ENCODE results near the gene TBC1D2. TPM values are rescaled to one million over a fixed set of nuclear protein-coding genes. Genes with fewer than 3 reads are reported as not detected.

TBC1D2 gene
- 8.8 to 12.7 TPM (median 10.5 TPM) in 5 replicates for total RNA-seq (2022; extraction: Qiagen RNA extraction)

DNA sequence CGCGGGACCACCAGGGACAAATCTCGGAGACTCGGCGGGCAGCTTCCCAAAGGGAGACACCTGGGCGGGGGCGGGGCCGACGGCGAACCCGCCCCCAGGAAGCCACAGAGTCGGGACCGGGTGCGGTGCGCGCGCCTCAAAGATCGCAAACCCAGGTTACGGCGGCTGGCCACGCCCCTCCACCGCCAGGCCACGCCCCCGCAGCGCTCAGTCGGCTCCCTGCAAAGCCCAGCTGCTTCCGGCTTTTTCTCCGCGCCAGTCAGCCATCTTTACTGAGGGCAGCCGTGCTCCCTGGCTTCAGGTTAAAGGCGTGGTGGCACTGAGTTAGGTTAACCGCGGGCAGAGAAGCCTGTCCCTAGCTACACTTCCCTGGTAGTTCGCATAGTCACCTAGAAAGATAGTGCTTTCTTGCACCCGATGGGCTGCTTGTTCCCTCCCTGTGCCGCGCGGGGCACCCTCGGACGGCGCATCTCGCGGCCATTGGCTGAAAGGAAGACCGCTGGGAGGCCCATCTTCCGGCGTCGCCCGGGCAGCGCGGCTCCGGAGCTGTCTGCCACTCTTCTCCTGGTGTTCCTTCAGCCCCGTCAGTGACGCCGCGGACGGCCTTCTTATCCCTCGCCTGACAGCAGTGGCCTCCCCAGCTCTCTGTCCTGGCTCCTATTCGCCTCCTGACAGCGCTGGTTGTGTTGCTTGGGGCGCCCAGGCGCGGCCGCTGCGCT is at the start of gene TBC1D2:
Gene TBC1D2, minus strand, starts transcription at position 72 of the 719 bp plus-strand sequence. CDS start 108 bp downstream, outside the sequence.

DNA sequence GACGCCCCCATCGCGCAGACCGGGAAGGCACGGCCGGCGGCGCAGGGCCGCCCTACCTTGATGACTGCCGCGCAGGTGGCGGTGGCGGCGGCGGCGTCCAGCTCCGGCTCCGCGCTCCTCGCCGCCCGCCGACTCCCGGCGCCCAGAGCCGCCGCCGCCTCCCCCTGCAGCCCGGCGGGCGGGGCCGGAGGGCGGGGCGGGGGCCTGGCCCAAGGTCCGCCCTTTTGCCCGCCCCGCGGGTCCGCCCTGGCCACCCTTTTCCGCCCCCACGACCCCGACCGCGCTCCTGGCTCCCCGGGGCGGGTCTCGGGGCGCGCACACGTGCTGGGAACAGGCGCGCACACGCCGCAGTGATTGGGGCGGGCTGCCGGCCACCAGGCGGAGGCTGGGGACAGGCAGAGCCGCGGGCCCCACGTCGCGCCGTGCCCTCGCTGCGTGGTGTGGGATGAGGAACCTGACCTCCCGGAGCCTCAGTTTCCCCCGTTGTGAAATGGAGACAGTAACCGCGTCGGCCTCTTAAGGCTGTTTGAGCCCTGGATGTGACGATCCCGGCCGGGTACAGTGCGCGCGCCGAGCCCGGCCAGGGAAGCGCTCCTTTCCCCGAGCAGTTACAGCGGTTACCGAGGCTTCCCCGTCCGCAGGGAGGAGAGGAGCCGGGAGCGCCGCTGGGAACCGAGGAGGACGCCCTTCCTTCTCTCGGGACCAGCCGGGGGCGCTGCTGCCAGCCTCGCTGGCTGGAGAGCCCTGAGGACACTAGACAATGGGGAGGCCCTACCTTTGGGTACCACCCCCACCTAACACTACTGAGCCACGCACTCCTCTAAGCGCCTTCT is 62.7 kb downstream of the TBC1D2 start, which contains the start of gene CORO2A:
Gene CORO2A, minus strand, starts transcription at position 135 of the 833 bp plus-strand sequence. CDS start 34,977 bp downstream, outside the sequence.

Other genes starting within 250 kb of the TBC1D2 start
- 63.5 to 72.6 TPM (median 67.8 TPM) in 5 replicates for gene NANS, start 198.9 kb downstream of the TBC1D2 start, total RNA-seq (2022; extraction: Qiagen RNA extraction)
- 10.8 to 14.4 TPM (median 13.3 TPM) in 5 replicates for gene TRIM14, start 136.4 kb downstream of the TBC1D2 start, total RNA-seq (2022; extraction: Qiagen RNA extraction)
- gene CORO2A, start 63.0 kb downstream of the TBC1D2 start, total RNA-seq (2022; extraction: Qiagen RNA extraction), result 1.0 to 1.6 TPM (median 1.3 TPM) in 5 replicates

All from A549 treated with Mapracorat at 1 μM for 4 hours (cell line).